Activated CD4-positive, alpha-beta T cell treated with anti-CD3 and anti-CD28 coated beads, Interleukin-2, amount 10 ng/mL, durations not matched to agents 7 days and 5 days (primary cell): Measurements from ENCODE around the gene ATG9B. TPM values are rescaled to one million over a fixed set of nuclear protein-coding genes. Genes with fewer than 3 reads are reported as not detected.

ENCODE experiments used
- CTCF ChIA-PET: fragments of 350-600 bp; sonication (Branson Sonifier 250); formaldehyde crosslinking; loops from one replicate; lab custom pipeline; 2021; ENCODE audit warnings: antibody characterized with exemption; lab: Charles Lee
- POLR2A ChIA-PET: fragments of 350-600 bp; sonication (Branson Sonifier 250); formaldehyde crosslinking; loops from one replicate; lab custom pipeline; 2021; ENCODE audit warnings: antibody characterized with exemption; lab: Charles Lee
- DNase-seq: peaks from one replicate; pipeline ENCODE4 v3.0.0-alpha.2; 2020
- H3K27ac Mint-ChIP-seq: one replicate; pipeline ENCODE4 v1.8.0; 2021; ENCODE audit warnings: mild to moderate bottlenecking, moderate library complexity, mixed read lengths
- H3K27me3 Mint-ChIP-seq: one replicate; pipeline ENCODE4 v1.8.0; 2021; ENCODE audit warnings: mixed read lengths
- H3K36me3 Mint-ChIP-seq: one replicate; pipeline ENCODE4 v1.8.0; 2021; ENCODE audit warnings: low read depth, mixed read lengths
- H3K4me1 Mint-ChIP-seq: one replicate; pipeline ENCODE4 v1.8.0; 2021; ENCODE audit warnings: mixed read lengths
- H3K4me3 Mint-ChIP-seq: one replicate; pipeline ENCODE4 v1.8.0; 2021; ENCODE audit warnings: mild to moderate bottlenecking, moderate library complexity, mixed read lengths
- H3K9me3 Mint-ChIP-seq: one replicate; pipeline ENCODE4 v1.8.0; 2021; ENCODE audit warnings: mixed read lengths
- total RNA-seq, 2 experiments: library from RNA; stranded (reverse); gene quantifications; one replicate each; pipeline ENCODE4 v1.2.3, GENCODE V29; 2021

Gene ATG9B
- total RNA-seq, 2 experiments from 2014 or later = 12.1 to 12.3 TPM

- H3K9me3 Mint-ChIP-seq = no peaks in the 10 kb centered on the region
- no peak overlapping the region for H3K4me3 Mint-ChIP-seq
- H3K27me3 Mint-ChIP-seq = peaks cover 8% of the 10 kb centered on the region
- no peak for DNase-seq
- H3K27ac Mint-ChIP-seq = no peak overlapping the region
- peaks cover 9% of the 10 kb centered on the region for H3K4me1 Mint-ChIP-seq
- H3K36me3 Mint-ChIP-seq = no peaks in the 10 kb centered on the region
- CTCF ChIA-PET = interaction anchor here (1.4 kb wide), 1 partner anchor 42 kb away, joined by 3 read pairs; no protein-coding TSS in a partner anchor
- POLR2A ChIA-PET = no interaction called here
Measured at GRCh38 chr7:150968056-150968733, 56.1 kb downstream of the ATG9B start.

DNA sequence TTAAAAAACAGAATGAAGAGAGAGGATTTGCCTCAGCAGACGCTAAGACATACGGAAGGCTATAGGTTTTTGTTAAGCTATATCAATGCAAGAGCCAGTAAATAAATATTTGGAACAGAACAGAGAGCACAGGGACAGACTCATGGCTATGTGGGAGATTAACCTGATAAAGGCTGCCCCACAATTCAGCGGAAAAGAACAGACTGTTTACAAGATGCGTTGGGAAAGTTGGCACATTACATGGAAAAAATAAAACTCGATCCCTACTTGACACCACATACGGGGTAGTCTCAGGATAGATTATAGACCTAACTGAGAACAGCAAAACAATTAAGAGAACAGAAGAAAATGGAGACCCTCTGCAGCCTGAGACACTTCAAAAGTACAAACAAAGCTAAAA, 56.9 kb downstream of the ATG9B start:
- DNase-seq = no peak
- POLR2A ChIA-PET = no interaction called here
- H3K4me1 Mint-ChIP-seq = peaks cover 6% of the 10 kb centered on the region
- H3K4me3 Mint-ChIP-seq = no peak overlapping the region
- no peak overlapping the region for H3K27ac Mint-ChIP-seq
- CTCF ChIA-PET = no interaction called here
- no peaks in the 10 kb centered on the region for H3K36me3 Mint-ChIP-seq
- peaks cover 8% of the 10 kb centered on the region for H3K27me3 Mint-ChIP-seq
- no peaks in the 10 kb centered on the region for H3K9me3 Mint-ChIP-seq

DNA sequence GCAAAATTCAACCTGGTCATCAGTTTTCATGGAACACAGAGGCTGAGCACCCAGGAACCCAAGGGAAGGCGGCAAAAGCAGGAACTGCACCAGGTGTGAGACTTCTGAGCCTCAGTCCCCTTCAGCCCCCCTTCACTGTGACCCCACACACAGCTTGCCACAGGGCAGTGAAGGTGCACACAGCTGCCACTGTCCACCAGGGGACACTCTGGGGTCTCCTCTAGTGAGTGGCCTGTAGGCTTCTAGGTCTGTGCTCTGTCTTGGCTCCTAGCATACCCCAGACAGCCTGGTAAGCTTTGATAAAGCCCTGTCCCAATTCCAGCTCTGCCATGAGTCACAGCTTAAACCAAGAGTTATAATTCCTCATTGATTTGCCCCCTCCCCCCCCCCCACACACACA, 58.3 kb downstream of the ATG9B start:
- H3K4me1 Mint-ChIP-seq = peaks cover 7% of the 10 kb centered on the region
- POLR2A ChIA-PET = no interaction called here
- H3K4me3 Mint-ChIP-seq = no peak overlapping the region
- CTCF ChIA-PET = interaction anchor here (0.8 to 1.5 kb wide), 2 partner anchors 28 to 31 kb away, joined by 3 read pairs; no protein-coding TSS in a partner anchor
- peaks cover 8% of the 10 kb centered on the region for H3K27me3 Mint-ChIP-seq
- no peak for DNase-seq
- H3K9me3 Mint-ChIP-seq = no peaks in the 10 kb centered on the region
- H3K36me3 Mint-ChIP-seq = no peaks in the 10 kb centered on the region
- no peak overlapping the region for H3K27ac Mint-ChIP-seq

DNA sequence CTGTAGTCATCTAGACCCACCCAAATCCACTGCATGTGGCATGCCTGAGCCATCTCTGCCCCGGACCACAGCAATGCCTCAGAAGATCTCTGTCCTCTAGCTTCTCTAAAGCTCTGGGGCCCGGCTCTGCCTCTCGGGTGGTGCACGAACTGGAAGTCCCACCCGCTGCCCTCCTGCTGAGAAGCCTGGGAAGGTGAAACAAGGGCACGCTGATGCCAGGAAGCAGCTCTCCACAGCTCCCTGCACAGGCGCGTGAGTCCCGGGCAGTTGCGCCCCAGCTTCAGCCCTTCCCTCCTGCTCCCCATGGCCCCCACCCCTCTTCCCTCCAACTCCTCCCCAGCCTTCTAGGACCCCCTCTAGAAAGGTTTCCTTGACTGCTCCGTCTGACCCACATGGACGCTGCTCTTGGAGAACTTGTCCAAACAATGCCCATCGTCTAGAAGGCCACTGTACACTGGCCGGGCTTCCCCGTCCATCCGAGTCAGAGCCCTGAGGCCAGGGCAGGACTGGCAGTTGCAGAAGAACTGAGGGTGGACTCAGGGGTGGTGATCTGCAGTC, 58.9 kb downstream of the ATG9B start:
- Mint-ChIP-seq H3K27me3 (peaks cover 11% of the 10 kb centered on the region), H3K4me1 (peaks cover 10% of the 10 kb centered on the region)

More for the DNA sequence above, 58.9 kb downstream of the ATG9B start:
- Mint-ChIP-seq H3K4me3 (no peak overlapping the region), H3K9me3 (no peaks in the 10 kb centered on the region), H3K27ac (no peak overlapping the region), H3K36me3 (no peaks in the 10 kb centered on the region)
- ChIA-PET CTCF (interaction anchor here (1.5 kb wide), 1 partner anchor 28 kb away, joined by 3 read pairs; no protein-coding TSS in a partner anchor), POLR2A (no interaction called here)
- no peak for DNase-seq

Other genes starting within 250 kb of the ATG9B start
- not detected for gene TMEM176B, start 224.1 kb downstream of the ATG9B start, total RNA-seq
- gene TMEM176A, start 223.7 kb downstream of the ATG9B start, total RNA-seq = not detected
- gene AOC1, start 172.0 kb downstream of the ATG9B start, total RNA-seq = not detected
- gene KCNH2, start 46.2 kb downstream of the ATG9B start, total RNA-seq = under 1 TPM; 0.27 to 0.30 TPM
- 10 to 100 TPM; 21.6 to 22.3 TPM for gene NOS3, start 33.5 kb downstream of the ATG9B start, total RNA-seq
- gene ABCB8, start 4.0 kb upstream of the ATG9B start, total RNA-seq = 10 to 100 TPM; 57.5 to 67.8 TPM
- 1 to 10 TPM; 6.0 to 8.3 TPM for gene ASIC3, start 24.0 kb upstream of the ATG9B start, total RNA-seq
- gene CDK5, start 33.4 kb upstream of the ATG9B start, total RNA-seq = 10 to 100 TPM; 26.0 to 26.9 TPM
- gene SLC4A2, start 35.1 kb upstream of the ATG9B start, total RNA-seq = 100 to 1,000 TPM; 106 to 114 TPM
- gene FASTK, start 56.3 kb upstream of the ATG9B start, total RNA-seq = 10 to 100 TPM; 76.4 to 85.9 TPM
- gene TMUB1, start 59.0 kb upstream of the ATG9B start, total RNA-seq = 10 to 100 TPM; 73.7 to 77.1 TPM
- gene AGAP3, start 62.0 kb upstream of the ATG9B start, total RNA-seq = 10 to 100 TPM; 18.1 to 19.7 TPM
- not detected for gene GBX1, start 143.2 kb upstream of the ATG9B start, total RNA-seq
- gene ASB10, start 162.8 kb upstream of the ATG9B start, total RNA-seq = not detected
- not detected for gene H2BK1, start 186.0 kb upstream of the ATG9B start, total RNA-seq
- 10 to 100 TPM; 31.7 to 34.3 TPM for gene ABCF2, start 202.7 kb upstream of the ATG9B start, total RNA-seq
- gene CHPF2, start 208.0 kb upstream of the ATG9B start, total RNA-seq = 10 to 100 TPM; 40.7 to 42.3 TPM
- gene SMARCD3, start 224.2 kb upstream of the ATG9B start, total RNA-seq = 1 to 10 TPM; 2.0 to 2.5 TPM